ENCODE data around the gene AEBP1. TPM values are rescaled to one million over a fixed set of nuclear protein-coding genes. Genes with fewer than 3 reads are reported as not detected.

Gene AEBP1
- total and polyA plus RNA-seq, 9 of the 15 experiments (the other 6 are each of a cell fraction or from before 2014, with no cell fraction given): 0.03 to 0.78 (median 0.30) TPM; not detected in 2

DNA sequence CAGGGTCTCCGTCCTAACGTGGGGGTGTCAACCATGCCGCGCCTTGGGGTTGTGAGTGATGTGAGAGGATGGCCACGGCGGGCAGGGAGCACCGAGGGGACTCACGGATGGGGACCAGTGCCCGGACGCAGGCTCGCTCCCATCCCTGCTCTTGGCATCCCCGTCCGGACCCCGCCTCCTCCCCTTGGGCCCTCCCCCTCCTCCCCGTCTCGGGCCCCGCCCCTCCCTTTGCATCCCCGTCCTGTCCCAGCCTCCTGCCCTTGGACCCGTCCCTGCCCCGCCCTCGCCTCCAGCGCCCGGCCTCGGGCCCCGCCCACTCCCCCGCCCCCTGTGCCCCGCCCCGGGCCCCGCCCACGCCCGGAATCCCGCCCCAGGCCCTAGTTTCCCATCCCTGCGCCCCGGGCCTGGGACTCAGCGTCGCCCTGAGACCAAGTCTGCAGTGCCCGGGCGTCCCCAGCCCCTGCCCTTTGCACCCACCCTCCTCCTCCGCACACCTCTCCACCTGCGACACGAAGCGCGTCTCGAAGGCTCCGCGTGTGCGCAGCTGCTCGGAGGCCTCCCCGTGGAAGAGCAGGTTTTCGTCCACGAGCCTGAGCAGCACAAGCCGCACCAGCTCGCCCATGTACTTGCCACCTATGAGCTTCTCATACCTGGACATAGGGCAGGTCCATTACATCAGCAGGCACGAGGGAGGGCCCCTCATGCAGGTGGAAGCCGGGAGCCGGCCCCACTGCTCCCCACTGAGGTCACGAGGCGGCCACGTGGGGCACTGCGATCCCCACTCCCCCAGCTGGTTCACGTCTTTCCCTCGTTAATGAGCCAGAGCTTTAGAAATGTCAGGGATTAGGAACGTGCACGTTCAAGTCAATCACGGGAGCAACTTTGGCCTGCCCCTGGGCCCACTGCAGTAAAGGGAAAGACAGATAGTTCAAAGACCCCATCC, 42.1 kb downstream of the AEBP1 start (continued):
- TF ChIP-seq ZNF280B (CRISPR knock-in tag; IDR thresholded peaks at IDR 0.05) (no peak), USF1 (CRISPR knock-in tag; IDR thresholded peaks at IDR 0.05) (peak; percentile 53; the same call in 1 of the 2 replicates), CREBBP (IDR thresholded peaks at IDR 0.05; ENCODE audit: low read depth, low read length) (no peak), ZNF431 (CRISPR knock-in tag; IDR thresholded peaks at IDR 0.05) (peak; percentile 77), ZNF561 (CRISPR knock-in tag; conservative IDR thresholded peaks at IDR 0.05) (no peak), ZNF384 (IDR thresholded peaks at IDR 0.05; ENCODE audit: low read depth, low read length) (no peak), CHAMP1 (IDR thresholded peaks at IDR 0.05) (no peak), RBFOX2 (IDR thresholded peaks at IDR 0.05; ENCODE audit: low read depth, low read length) (peak; percentile 70)
- TF ChIP-seq, protein P1, sequence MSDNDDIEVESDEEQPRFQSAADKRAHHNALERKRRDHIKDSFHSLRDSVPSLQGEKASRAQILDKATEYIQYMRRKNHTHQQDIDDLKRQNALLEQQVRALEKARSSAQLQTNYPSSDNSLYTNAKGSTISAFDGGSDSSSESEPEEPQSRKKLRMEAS (CRISPR knock-in tag; IDR thresholded peaks at IDR 0.05): peak; percentile 90
- TF ChIP-seq, protein P2, sequence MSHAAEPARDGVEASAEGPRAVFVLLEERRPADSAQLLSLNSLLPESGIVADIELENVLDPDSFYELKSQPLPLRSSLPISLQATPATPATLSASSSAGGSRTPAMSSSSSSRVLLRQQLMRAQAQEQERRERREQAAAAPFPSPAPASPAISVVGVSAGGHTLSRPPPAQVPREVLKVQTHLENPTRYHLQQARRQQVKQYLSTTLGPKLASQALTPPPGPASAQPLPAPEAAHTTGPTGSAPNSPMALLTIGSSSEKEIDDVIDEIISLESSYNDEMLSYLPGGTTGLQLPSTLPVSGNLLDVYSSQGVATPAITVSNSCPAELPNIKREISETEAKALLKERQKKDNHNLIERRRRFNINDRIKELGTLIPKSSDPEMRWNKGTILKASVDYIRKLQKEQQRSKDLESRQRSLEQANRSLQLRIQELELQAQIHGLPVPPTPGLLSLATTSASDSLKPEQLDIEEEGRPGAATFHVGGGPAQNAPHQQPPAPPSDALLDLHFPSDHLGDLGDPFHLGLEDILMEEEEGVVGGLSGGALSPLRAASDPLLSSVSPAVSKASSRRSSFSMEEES (CRISPR knock-in tag; IDR thresholded peaks at IDR 0.05): no peak
- TF ChIP-seq, protein P3, sequence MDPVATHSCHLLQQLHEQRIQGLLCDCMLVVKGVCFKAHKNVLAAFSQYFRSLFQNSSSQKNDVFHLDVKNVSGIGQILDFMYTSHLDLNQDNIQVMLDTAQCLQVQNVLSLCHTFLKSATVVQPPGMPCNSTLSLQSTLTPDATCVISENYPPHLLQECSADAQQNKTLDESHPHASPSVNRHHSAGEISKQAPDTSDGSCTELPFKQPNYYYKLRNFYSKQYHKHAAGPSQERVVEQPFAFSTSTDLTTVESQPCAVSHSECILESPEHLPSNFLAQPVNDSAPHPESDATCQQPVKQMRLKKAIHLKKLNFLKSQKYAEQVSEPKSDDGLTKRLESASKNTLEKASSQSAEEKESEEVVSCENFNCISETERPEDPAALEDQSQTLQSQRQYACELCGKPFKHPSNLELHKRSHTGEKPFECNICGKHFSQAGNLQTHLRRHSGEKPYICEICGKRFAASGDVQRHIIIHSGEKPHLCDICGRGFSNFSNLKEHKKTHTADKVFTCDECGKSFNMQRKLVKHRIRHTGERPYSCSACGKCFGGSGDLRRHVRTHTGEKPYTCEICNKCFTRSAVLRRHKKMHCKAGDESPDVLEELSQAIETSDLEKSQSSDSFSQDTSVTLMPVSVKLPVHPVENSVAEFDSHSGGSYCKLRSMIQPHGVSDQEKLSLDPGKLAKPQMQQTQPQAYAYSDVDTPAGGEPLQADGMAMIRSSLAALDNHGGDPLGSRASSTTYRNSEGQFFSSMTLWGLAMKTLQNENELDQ (CRISPR knock-in tag; IDR thresholded peaks at IDR 0.05; ENCODE audit: borderline replicate concordance): no peak
- TF ChIP-seq, protein P4, sequence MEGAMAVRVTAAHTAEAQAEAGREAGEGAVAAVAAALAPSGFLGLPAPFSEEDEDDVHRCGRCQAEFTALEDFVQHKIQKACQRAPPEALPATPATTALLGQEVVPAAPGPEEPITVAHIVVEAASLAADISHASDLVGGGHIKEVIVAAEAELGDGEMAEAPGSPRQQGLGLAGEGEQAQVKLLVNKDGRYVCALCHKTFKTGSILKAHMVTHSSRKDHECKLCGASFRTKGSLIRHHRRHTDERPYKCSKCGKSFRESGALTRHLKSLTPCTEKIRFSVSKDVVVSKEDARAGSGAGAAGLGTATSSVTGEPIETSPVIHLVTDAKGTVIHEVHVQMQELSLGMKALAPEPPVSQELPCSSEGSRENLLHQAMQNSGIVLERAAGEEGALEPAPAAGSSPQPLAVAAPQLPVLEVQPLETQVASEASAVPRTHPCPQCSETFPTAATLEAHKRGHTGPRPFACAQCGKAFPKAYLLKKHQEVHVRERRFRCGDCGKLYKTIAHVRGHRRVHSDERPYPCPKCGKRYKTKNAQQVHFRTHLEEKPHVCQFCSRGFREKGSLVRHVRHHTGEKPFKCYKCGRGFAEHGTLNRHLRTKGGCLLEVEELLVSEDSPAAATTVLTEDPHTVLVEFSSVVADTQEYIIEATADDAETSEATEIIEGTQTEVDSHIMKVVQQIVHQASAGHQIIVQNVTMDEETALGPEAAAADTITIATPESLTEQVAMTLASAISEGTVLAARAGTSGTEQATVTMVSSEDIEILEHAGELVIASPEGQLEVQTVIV (CRISPR knock-in tag; IDR thresholded peaks at IDR 0.05; ENCODE audit: borderline replicate concordance): no peak
